A204.1 (cell line): Measurements from ENCODE around the gene VENTX.

Experiments used
- FAIRE-seq: peaks from 2 replicates; lab custom pipeline; 2012; peaks lifted over from hg19 to GRCh38; lab: Jason Lieb, UNC

The VENTX gene

GRCh38 chr10:133237588-133238465, at the start of gene VENTX:
VENTX (plus strand) TSS chr10:133237855; CDS start chr10:133237915, 60 bp downstream.
- no peak for FAIRE-seq

GRCh38 chr10:133187906-133188681, 49.6 kb upstream of the VENTX start:
- FAIRE-seq, result no peak

- no peak for FAIRE-seq
These were observed 48.4 kb upstream of the VENTX start for GRCh38 chr10:133189256-133189655.

- no peak for FAIRE-seq
These were observed 47.9 kb upstream of the VENTX start for GRCh38 chr10:133189726-133190125.

- no peak for FAIRE-seq
These were observed 47.4 kb upstream of the VENTX start for GRCh38 chr10:133190225-133190624.

GRCh38 chr10:133191651-133192050, 46.0 kb upstream of the VENTX start:
- no peak for FAIRE-seq

- FAIRE-seq, result no peak
These were observed 43.5 kb upstream of the VENTX start for GRCh38 chr10:133194151-133194550.

GRCh38 chr10:133195096-133195495, 42.6 kb upstream of the VENTX start:
- FAIRE-seq, result no peak

- FAIRE-seq, result no peak
These were observed 42.0 kb upstream of the VENTX start for GRCh38 chr10:133195611-133196010.

- FAIRE-seq, result no peak
These were observed 41.3 kb upstream of the VENTX start for GRCh38 chr10:133196221-133196915.

GRCh38 chr10:133196936-133197758, 40.5 kb upstream of the VENTX start:
- FAIRE-seq, result no peak

- FAIRE-seq, result no peak
These were observed 39.9 kb upstream of the VENTX start for GRCh38 chr10:133197786-133198185.

GRCh38 chr10:133198206-133198605, 39.4 kb upstream of the VENTX start:
- no peak for FAIRE-seq

- no peak for FAIRE-seq
These were observed 38.8 kb upstream of the VENTX start for GRCh38 chr10:133198621-133199487.

- FAIRE-seq, result no peak
These were observed 38.2 kb upstream of the VENTX start for GRCh38 chr10:133199488-133199885.

GRCh38 chr10:133199992-133200611, 37.6 kb upstream of the VENTX start:
- FAIRE-seq, result no peak

GRCh38 chr10:133200621-133201031, 37.0 kb upstream of the VENTX start:
- no peak for FAIRE-seq

- FAIRE-seq, result no peak
These were observed 36.3 kb upstream of the VENTX start for GRCh38 chr10:133201151-133201947.

- no peak for FAIRE-seq
These were observed 35.5 kb upstream of the VENTX start for GRCh38 chr10:133201948-133202725.
